ENCODE data around the gene THSD4.

THSD4 gene

GRCh38 chr15:71780115-71780976 is 665.1 kb downstream of the THSD4 start:
- DNase-seq: no peak

DNA sequence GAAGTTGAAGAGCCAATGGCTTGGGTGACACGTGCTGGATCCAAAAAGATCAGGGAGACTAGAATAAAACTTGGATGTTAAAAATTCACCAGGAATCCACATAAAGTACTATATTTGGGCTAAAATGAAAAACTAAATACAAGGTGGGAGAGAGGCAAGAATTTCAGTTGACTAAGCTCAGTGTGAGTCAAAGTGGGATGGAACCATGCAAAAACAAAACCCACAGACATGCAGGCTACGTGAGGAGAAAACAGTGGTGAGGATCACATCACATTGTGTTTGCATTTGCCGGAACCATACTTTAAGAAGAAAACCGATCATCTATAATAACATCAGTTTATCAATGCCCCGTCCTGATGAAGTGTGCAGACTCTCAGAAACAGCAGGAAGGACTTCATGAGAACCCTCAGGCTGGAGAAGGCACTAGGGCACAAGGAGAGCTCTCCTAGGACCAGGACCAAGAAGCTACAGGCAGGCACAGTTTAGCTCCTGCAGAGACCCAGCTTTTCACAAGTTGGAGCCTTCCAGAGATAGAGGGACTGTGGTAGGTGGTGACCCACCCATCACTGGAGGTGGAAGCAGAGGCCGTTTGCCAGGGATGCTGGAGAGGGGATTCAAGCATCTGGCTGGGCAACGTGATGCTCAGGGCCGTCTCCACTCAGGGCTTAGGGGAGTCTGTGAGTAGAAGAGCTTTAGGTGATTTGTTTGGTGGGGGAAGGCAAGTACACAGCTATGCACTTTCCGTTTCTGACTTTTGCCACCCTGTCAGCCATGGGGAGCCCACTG is 666.1 kb downstream of the THSD4 start:
- no peak for DNase-seq

DNA sequence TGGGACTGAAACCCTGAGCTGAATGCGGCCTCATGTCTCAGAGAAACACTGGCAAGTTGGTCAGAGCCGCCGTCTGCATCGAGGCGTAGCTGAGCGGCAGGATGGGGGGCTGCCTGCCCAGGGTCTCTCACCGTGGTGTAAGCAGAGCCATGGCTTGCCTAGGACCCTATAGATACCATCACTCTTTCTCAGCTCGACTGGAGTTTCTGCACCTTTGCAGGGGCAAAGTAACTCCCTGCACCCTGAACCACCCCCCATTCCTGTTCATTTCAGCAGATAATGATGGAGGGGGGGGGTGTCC is 666.6 kb downstream of the THSD4 start:
- DNase-seq: no peak

- DNase-seq: no peak
Observed at GRCh38 chr15:71782422-71783165, 667.3 kb downstream of the THSD4 start.

- no peak for DNase-seq
Observed at GRCh38 chr15:71784719-71785118, 669.4 kb downstream of the THSD4 start.

DNA sequence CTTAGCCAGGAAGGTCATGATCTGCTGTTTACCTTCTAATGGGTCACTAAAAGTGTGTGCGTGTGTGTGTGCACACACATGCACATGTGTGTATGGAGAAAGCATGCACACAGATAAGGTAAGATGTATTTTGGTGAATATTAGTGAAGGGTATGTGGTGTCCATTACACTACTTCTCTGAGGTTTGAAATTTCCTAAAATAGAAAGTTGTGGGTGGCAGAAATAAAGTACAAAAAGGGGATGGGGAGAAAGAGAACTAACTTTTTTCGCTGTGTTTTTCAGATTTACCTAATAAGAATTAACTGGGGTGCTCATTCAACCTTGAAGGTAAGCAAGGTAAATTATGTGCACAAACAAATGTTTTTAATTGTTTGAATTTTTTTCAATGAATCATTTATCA is 670.7 kb downstream of the THSD4 start:
- DNase-seq: no peak

DNA sequence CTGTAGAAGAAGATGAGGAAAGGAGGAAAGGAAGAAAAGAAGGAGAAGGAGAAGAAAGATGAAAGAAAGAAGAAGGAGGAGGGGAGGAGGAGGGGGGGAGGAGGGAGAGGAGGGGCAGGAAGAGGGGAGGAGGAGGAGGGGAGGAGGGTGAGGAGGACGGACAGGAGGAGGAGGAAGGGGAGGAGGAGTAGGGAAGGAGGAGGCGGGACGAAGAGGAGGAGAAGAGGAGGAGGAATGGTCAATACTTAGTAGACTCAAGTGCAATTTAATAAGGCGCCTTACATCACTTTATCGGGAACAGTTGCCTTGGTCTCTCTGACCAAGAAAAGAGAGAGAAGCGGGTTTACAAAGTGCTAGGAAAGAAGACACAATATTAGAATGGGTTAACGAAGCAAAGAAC is 671.4 kb downstream of the THSD4 start:
- no peak for DNase-seq

GRCh38 chr15:71788646-71789579 is 673.6 kb downstream of the THSD4 start:
- DNase-seq: no peak

DNA sequence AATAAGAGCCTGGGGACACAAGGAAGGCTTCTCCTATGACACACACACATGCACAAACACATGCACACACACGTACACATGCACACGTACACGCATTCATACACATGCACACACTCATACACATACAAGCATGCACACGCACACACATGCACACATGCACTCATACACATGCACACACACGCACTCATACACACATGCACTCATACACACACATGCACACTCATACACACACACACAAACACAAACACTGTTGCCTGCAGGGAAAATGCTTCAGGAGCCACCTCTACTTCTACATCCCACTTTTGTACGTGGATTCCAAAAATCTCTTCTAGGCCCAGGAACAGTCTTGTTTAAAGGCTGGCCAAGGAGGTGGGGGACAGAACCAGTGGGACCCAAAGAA is 674.3 kb downstream of the THSD4 start:
- no peak for DNase-seq

DNA sequence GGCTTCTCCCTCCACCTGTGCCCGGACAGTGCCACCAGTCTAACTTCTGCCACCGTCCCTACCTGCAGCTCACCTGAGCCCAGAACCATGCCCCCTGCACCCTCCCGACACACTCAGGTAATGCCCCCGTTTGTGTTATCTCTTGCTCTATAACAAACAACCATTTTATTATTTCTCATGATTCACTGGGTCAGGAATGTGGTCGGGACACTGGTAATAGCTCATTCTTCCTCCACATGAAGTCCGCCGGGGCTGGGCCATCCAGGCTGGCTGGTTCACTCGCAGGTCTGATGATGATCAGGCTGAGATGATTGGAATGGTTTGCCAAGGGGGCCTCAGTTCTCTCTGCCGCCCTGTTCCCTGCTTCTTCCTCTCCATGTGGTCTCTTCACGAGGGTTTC is 674.8 kb downstream of the THSD4 start:
- no peak for DNase-seq

DNA sequence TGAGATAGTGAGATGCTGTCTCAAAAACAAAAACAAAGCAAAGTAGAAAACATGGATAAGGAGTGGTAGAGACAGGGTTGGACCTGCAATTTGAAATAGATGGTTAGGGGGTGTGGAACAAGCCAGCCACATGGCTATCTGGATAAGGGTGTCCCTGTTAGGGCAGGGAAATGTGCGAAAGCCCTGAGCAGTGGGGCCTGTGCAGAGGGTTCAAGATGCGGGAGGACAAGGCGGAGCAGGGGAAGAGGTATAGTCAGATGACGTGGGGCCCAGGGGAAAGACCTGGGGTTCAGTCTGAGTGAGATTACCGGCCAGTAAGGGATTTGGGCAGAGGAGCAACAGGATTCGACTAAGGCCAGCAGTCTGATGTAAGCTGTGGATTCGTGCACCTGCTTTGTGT is 676.7 kb downstream of the THSD4 start:
- DNase-seq: no peak

DNA sequence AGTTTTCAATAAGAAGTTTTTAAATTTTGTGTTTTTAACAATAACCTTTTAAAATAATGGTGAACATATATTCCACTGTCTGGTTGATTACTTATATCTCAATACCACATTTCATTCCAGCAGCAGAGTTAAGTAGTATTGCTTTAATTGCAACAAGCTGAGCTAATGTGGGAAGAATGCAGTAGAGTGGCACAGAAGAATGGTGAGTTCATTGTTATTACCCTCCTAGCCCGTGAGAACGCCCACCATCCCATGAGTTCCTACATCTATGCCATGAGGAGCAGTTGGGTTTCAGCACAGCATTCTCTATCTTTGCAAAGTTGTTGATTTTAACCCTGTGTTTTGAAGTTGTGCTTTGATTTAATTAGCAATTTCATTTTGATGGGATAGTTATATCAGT is 677.2 kb downstream of the THSD4 start:
- no peak for DNase-seq

GRCh38 chr15:71798641-71799040 is 683.4 kb downstream of the THSD4 start:
- no peak for DNase-seq

- DNase-seq: no peak
Observed at GRCh38 chr15:71800190-71800589, 684.9 kb downstream of the THSD4 start.

DNA sequence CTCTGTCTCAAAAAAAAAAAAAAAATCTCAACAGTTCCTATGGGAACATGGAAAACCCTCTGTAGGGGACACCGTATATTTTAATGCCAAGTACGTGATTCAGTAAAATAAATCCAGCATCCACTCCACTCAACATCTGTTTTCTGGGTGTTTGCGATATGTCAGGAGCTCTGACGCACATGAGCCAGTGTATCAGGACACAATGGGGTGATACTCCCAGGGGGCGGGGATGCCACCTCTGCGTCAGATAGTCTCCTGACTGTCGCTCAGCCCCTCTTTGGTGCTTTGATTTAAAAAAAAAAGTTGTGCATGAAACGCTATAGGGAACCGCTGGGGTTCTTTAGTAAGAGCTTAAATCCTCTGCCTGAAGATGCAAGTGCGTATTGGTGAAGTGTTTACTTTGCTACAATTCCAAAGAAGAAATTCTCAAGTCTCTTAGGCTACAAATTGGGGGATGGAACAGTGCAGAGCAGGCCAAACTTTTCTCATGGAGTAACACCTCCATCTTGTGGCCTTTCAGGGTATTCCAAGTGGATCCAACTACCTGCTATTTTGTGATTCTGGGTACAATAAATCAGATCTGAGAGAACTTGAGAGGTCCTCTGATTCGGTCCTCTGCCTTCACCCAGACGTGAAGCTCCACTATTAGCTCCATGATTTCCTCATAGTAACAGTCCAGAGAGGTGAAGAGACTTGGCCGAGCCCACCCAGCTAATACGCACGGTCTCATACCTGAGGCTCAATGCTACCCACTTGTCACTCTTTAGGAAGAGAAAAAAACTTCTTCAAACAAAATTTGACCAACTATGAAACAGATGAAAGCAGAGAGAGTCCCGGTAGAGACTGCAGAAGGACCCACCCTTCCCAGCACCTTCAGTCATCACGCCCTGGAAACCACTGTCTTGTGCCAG is 685.8 kb downstream of the THSD4 start:
- DNase-seq: peak; percentile 70

GRCh38 chr15:71801935-71802655 is 686.8 kb downstream of the THSD4 start:
- no peak for DNase-seq

- DNase-seq: no peak
Observed at GRCh38 chr15:71802770-71803169, 687.5 kb downstream of the THSD4 start.

DNA sequence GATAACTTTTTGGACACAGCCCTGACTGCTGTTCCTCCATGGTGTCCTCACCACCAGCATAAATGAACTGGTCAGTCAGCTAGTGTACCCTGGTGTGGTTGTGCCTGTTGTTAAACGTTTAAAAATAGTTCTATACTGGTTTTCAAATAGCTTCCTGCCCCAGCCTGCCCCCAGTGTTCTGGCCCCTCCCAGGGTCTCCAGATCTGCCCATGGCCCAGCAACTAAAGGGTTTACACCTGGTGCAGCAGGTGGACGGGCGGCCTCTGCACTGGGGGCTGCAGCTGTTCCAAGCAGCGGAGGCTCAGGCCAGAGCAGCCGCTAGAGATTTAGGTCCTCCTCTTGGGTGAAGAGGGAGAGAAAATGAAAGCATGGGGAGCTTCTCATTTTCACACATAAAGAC is 689.0 kb downstream of the THSD4 start:
- no peak for DNase-seq

GRCh38 chr15:71804695-71805470 is 689.6 kb downstream of the THSD4 start:
- DNase-seq: no peak

DNA sequence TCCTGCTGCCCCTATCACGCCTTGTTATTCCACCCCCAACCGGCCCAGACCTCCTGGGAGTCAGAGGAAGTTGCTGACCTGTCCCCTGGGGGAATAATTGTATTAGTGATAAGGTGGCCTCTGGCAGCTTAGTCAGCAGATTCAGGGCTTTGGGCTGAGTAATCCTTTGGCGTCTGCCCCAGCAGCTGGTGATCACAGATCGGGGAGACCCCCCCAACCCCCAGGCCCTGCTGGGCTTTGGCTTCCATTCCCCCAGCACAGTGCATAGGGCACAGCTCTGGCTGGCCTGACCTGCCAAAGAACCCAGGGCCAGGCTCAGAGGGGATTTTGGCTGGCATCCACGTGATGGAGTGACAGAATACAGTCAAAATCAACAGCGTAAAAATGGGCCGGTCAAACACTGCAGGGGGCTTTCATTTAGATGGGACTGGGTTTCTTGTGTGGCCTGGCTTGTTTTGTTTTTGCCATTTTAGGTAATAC is 691.2 kb downstream of the THSD4 start:
- DNase-seq: no peak

All from left hindlimb (tissue), 1 donor.